ENCODE results near the gene MYO7B. TPM values are rescaled to one million over a fixed set of nuclear protein-coding genes. Genes with fewer than 3 reads are reported as not detected.
A peak's percentile ranks its signal among the peaks of the same experiment; 100 is the strongest.

The MYO7B gene
- total RNA-seq, 2 experiments from 2014 or later, result 0.14 to 0.58 TPM

DNA sequence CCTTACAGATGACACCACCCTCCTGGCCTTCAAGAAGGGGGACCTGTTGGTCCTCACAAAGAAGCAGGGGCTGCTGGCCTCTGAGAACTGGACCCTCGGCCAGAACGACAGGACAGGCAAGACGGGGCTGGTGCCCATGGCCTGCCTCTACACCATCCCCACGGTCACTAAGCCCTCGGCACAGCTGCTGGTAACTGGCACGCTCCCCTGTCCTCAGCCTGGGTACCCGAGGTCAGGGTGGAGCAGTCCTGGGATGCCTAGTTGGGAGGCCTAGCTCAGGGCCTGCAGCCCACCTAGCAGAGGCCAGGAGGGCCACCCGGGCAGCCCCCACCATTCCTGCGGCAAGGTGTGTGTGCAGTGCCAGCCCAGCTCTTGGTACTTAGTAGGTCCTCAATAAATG lies 94.2 kb downstream of the MYO7B start:
- intact Hi-C loops (cut with micrococcal nuclease), result no loop called here
- DNase-seq, result no peak
- Mint-ChIP-seq H3K4me1 (ENCODE audit: low read depth) (peaks cover 15% of the 10 kb centered on the region), H3K27ac (no peak overlapping the region), H3K9me3 (no peaks in the 10 kb centered on the region), H3K27me3 (no peaks in the 10 kb centered on the region), H3K36me3 (no peaks in the 10 kb centered on the region), H3K4me3 (no peak overlapping the region)
- ChIA-PET CTCF (no interaction called here), POLR2A (no interaction called here)

DNA sequence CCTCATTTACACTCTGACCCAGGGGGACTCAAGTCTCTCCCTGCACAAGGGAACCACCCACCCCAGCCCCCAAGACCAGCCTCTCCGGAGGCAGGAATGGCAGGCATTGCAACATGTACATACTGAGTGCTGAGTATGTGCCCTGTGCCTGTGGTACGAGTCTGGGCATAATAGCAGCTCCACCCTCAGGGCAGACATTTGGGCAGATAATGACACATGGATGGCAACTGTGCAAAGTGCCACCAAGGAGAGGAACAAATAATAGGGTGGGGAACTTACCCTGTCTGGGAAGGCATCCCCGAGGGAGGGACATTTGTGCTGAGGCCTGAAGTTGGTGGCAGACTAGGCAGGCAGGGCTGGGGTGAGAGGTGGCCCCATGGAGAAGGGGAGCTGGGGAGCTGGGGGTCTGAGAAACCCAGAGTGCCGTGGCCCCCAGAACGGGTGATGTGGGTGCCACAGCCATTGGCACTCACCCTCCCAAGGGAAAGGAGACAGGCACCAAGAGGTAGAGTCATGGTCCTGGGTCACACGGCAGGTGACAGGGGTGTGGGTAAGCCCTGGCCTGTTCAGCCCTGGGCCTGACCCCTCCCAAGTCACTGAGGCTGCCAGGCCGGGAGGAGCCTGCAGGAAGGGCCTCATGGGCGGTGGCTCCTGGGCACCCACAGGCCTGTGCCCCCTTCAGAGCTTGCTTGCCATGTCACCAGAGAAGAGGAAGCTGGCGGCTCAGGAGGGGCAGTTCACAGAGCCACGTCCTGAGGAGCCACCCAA lies 94.8 kb downstream of the MYO7B start:
- H3K4me3 Mint-ChIP-seq, result no peak overlapping the region
- ChIA-PET CTCF (interaction anchor here (1.8 kb wide), 1 partner anchor 39 kb away, joined by 9 read pairs; no protein-coding TSS in a partner anchor), POLR2A (no interaction called here)
- intact Hi-C loops (cut with micrococcal nuclease), result no loop called here
- H3K9me3 Mint-ChIP-seq, result no peaks in the 10 kb centered on the region
- H3K27ac Mint-ChIP-seq, result no peak overlapping the region
- no peak for DNase-seq
- peaks cover 18% of the 10 kb centered on the region for H3K4me1 Mint-ChIP-seq (ENCODE audit: low read depth)
- H3K36me3 Mint-ChIP-seq, result no peaks in the 10 kb centered on the region
- H3K27me3 Mint-ChIP-seq, result no peaks in the 10 kb centered on the region

DNA sequence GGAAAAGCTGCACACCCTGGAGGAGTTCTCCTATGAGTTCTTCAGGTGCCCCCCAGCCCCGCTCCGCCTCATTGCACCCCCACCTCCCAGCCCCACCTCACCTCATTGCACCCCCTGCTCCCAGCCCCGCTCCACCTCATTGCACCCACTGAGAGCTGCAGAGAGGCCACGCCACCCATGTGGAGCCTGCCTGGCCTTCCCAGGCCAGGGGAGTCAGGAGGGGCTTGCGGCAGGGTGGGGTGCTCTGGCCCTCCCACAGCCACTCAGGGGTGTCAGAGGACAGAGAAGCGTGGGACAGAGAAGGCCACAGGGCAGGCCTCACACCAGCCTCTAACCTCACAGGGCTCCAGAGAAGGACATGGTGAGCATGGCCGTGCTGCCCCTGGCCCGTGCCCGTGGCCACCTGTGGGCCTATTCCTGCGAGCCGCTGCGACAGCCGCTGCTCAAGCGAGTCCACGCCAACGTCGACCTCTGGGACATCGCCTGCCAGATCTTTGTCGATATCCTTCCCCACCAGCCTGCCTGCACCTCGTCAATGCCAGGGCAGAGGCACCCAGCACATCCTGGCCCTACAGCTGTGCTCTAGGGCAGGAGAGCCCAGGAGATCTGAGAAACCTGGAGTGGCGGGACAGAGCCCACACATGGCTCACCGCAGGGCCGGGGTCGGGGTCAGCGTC lies 95.5 kb downstream of the MYO7B start:
- Mint-ChIP-seq H3K9me3 (no peaks in the 10 kb centered on the region), H3K4me1 (ENCODE audit: low read depth) (peaks cover 18% of the 10 kb centered on the region), H3K27ac (no peak overlapping the region), H3K36me3 (no peaks in the 10 kb centered on the region), H3K4me3 (no peak overlapping the region), H3K27me3 (no peaks in the 10 kb centered on the region)
- CTCF ChIA-PET, result interaction anchor here (1.8 kb wide), 1 partner anchor 40 kb away, joined by 9 read pairs; no protein-coding TSS in a partner anchor
- no peak for DNase-seq
- intact Hi-C loops (cut with micrococcal nuclease), result no loop called here
- POLR2A ChIA-PET, result interaction anchor here (1.1 kb wide), 1 partner anchor 9 kb away, joined by 4 read pairs; no protein-coding TSS in a partner anchor

- Mint-ChIP-seq H3K4me3 (no peak overlapping the region), H3K4me1 (ENCODE audit: low read depth) (peaks cover 22% of the 10 kb centered on the region), H3K27me3 (no peaks in the 10 kb centered on the region), H3K9me3 (no peaks in the 10 kb centered on the region), H3K36me3 (no peaks in the 10 kb centered on the region), H3K27ac (no peak overlapping the region)
- intact Hi-C loops (cut with micrococcal nuclease), result no loop called here
- POLR2A ChIA-PET, result interaction anchor here (1.1 kb wide), 1 partner anchor 9 kb away, joined by 4 read pairs; no protein-coding TSS in a partner anchor
- DNase-seq, result no peak
- CTCF ChIA-PET, result interaction anchor here (1.8 kb wide), 1 partner anchor 41 kb away, joined by 9 read pairs; no protein-coding TSS in a partner anchor
Measured at GRCh38 chr2:127631541-127631996, 96.1 kb downstream of the MYO7B start.

DNA sequence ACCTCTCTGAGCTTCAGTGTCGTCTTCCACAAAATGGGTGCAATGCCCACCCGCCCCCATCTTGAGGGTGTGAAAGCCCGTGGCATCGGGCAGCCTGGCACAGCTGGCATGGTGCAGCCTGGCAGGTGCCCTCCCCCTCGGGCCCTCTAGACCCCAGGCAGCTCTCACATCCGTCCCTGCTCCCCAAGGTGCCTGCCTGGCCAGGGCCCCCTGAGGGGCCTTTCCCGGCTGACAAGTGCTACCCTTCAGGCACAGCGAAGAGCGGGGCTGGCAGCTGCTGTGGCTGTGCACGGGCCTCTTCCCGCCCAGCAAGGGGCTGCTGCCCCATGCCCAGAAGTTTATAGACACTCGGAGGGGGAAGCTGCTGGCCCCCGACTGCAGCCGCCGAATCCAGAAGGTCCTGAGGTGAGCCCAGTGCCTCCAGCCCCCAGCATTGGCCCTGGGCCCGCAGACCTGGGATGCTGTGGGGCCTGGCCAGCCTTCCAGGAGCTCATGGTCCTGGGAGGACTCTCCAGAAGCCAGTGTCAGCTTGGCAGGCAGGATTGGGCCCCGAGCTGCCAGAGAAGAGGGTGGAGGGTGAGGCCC lies 96.6 kb downstream of the MYO7B start:
- intact Hi-C loops (cut with micrococcal nuclease), result no loop called here
- DNase-seq, result no peak
- POLR2A ChIA-PET, result interaction anchor here (1.1 kb wide), 1 partner anchor 8 kb away, joined by 4 read pairs; no protein-coding TSS in a partner anchor
- H3K4me1 Mint-ChIP-seq (ENCODE audit: low read depth), result peaks cover 26% of the 10 kb centered on the region
- H3K4me3 Mint-ChIP-seq, result no peak overlapping the region
- H3K9me3 Mint-ChIP-seq, result no peaks in the 10 kb centered on the region
- H3K27me3 Mint-ChIP-seq, result no peaks in the 10 kb centered on the region
- no peak overlapping the region for H3K27ac Mint-ChIP-seq
- CTCF ChIA-PET, result interaction anchor here (0.8 to 1.8 kb wide), 2 partner anchors 18 to 41 kb away, joined by 4 to 9 read pairs; no protein-coding TSS in a partner anchor
- no peaks in the 10 kb centered on the region for H3K36me3 Mint-ChIP-seq

GRCh38 chr2:127632592-127633489 lies 97.4 kb downstream of the MYO7B start:
- Mint-ChIP-seq H3K27me3 (no peaks in the 10 kb centered on the region), H3K9me3 (no peaks in the 10 kb centered on the region), H3K4me3 (no peak overlapping the region), H3K27ac (peak overlapping the region; percentile 20), H3K36me3 (no peaks in the 10 kb centered on the region), H3K4me1 (ENCODE audit: low read depth) (peaks cover 31% of the 10 kb centered on the region)
- intact Hi-C loops (cut with micrococcal nuclease), result no loop called here
- ChIA-PET CTCF (interaction anchor here (0.8 kb wide), 1 partner anchor 17 kb away, joined by 4 read pairs; no protein-coding TSS in a partner anchor), POLR2A (interaction anchor here (1.1 kb wide), 1 partner anchor 7 kb away, joined by 4 read pairs; no protein-coding TSS in a partner anchor)
- DNase-seq, result no peak

DNA sequence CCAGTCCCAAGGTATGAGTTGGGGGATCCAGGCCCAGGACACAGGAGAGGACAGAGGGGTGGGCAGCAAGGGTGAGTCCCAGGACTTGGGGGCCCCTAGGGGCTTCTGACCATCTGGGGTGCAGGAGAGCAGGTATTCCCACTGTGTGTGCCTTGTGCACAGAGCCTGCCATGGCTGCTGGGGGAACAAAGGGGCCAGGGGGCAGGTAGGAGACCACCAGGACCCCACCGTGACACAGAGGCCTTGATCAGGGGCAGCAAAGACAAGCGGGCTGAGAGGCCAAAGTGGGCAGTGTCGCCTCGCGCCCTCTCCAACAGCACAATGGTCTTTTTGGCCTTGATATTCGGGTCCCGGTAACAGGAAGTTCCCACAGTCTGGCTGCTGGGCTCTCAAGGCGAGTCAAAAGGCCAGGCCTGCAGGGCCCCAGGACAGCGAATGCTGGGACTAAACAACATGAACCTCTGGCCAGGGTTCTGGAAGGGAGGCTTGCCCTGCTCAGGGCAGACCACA lies 98.1 kb downstream of the MYO7B start:
- ChIA-PET CTCF (no interaction called here), POLR2A (no interaction called here)
- Mint-ChIP-seq H3K27ac (no peak overlapping the region), H3K27me3 (no peaks in the 10 kb centered on the region), H3K4me3 (no peak overlapping the region), H3K4me1 (ENCODE audit: low read depth) (peaks cover 38% of the 10 kb centered on the region), H3K9me3 (no peaks in the 10 kb centered on the region), H3K36me3 (no peaks in the 10 kb centered on the region)
- no peak for DNase-seq
- intact Hi-C loops (cut with micrococcal nuclease), result no loop called here

- POLR2A ChIA-PET, result no interaction called here
Measured at GRCh38 chr2:127634066-127634617, 98.7 kb downstream of the MYO7B start.

GRCh38 chr2:127634626-127635379 lies 99.3 kb downstream of the MYO7B start:
- no peak for DNase-seq

More at GRCh38 chr2:127634066-127634617, 98.7 kb downstream of the MYO7B start:
- no peaks in the 10 kb centered on the region for H3K9me3 Mint-ChIP-seq
- no peak overlapping the region for H3K27ac Mint-ChIP-seq
- intact Hi-C loops (cut with micrococcal nuclease), result no loop called here
- H3K36me3 Mint-ChIP-seq, result no peaks in the 10 kb centered on the region
- no peaks in the 10 kb centered on the region for H3K27me3 Mint-ChIP-seq
- DNase-seq, result no peak
- H3K4me1 Mint-ChIP-seq (ENCODE audit: low read depth), result peaks cover 44% of the 10 kb centered on the region
- CTCF ChIA-PET, result interaction anchor here (0.8 kb wide), 1 partner anchor 16 kb away, joined by 3 read pairs; no protein-coding TSS in a partner anchor
- no peak overlapping the region for H3K4me3 Mint-ChIP-seq

DNA sequence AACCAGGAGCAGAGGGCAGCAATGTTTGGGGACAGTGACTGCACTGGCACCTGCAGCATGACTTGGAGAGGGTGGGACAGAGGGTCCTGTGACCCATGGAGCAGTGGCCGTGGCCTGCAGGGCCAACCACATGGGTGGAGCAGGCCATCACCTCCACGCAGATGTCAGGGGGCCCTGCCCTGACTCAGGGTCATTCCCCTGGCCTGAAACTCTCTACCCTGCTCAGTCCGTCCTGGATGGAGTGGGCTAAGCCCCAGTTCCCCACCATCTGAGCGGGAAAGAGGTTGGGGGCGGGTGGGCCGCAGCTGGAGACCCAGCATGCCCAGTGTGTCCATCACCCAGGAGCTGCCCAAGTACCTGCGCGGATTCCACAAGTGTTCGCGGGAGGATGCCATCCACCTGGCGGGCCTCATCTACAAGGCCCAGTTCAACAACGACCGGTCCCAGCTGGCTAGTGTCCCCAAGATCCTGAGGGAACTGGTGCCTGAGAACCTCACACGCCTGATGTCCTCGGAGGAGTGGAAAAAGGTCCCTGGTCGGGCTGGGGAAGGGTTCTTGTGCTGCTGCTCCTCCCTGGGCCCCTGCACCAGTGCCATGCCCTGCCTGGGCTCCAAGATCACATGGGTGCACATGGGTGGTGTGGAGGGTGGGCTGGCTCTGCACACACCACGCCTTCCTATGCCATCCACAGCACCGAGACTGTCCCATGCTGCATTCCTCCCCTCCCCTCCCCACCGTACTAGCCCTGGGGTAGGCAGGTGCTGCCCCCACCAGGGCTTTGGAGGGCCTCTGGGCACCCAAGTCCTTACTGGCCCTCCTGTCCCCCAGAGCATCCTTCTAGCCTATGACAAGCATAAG lies 100.1 kb downstream of the MYO7B start:
- no peak for DNase-seq
- intact Hi-C loops (cut with micrococcal nuclease), result no loop called here
- Mint-ChIP-seq H3K27ac (no peak overlapping the region), H3K27me3 (no peaks in the 10 kb centered on the region), H3K9me3 (no peaks in the 10 kb centered on the region), H3K4me1 (ENCODE audit: low read depth) (peaks cover 57% of the 10 kb centered on the region), H3K36me3 (no peaks in the 10 kb centered on the region), H3K4me3 (no peak overlapping the region)
- ChIA-PET CTCF (no interaction called here), POLR2A (no interaction called here)

More at GRCh38 chr2:127634626-127635379, 99.3 kb downstream of the MYO7B start:
- H3K36me3 Mint-ChIP-seq, result no peaks in the 10 kb centered on the region
- H3K4me3 Mint-ChIP-seq, result no peak overlapping the region
- peaks cover 50% of the 10 kb centered on the region for H3K4me1 Mint-ChIP-seq (ENCODE audit: low read depth)
- intact Hi-C loops (cut with micrococcal nuclease), result no loop called here
- H3K27ac Mint-ChIP-seq, result no peak overlapping the region
- CTCF ChIA-PET, result interaction anchor here (0.8 kb wide), 1 partner anchor 15 kb away, joined by 3 read pairs; no protein-coding TSS in a partner anchor
- H3K27me3 Mint-ChIP-seq, result no peaks in the 10 kb centered on the region
- no peaks in the 10 kb centered on the region for H3K9me3 Mint-ChIP-seq
- POLR2A ChIA-PET, result no interaction called here

Measured in activated CD4-positive, alpha-beta memory T cell treated with anti-CD3 and anti-CD28 coated beads for 36 hours (primary cell).